ENCODE measurements around the gene KLF14.
"Not testable (repeated sequence)": the region's sequence is repeated elsewhere in the genome, so short reads cannot be mapped to it uniquely, and the experiment has no call there.

The KLF14 gene

GRCh38 chr7:130712416-130712815 is 21.6 kb downstream of the KLF14 start:
- DNase-seq = no peak

- DNase-seq = no peak
Measured at GRCh38 chr7:130708766-130709165, 25.2 kb downstream of the KLF14 start.

DNA sequence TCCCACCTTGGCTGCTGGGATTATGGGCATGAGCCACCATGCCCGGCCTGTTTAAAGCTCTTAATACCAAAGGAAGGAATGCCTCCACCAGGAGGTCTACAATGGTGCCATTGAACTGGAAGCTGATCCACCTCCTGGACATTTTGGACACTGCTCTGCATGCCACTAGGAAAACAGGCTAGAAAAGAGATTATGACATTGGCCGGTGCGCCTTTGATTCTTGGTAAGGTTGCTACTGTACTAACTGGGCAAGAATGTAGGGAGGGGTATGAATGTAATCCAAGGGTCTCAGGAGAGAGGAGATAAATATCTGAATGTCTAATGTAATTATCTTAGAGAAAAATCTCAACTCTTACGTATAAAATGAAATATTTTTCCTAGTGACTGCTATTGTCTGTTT is 26.0 kb downstream of the KLF14 start:
- no peak for DNase-seq

- DNase-seq = no peak
Measured at GRCh38 chr7:130703851-130704250, 30.2 kb downstream of the KLF14 start.

GRCh38 chr7:130701650-130702049 is 32.4 kb downstream of the KLF14 start:
- no peak for DNase-seq

DNA sequence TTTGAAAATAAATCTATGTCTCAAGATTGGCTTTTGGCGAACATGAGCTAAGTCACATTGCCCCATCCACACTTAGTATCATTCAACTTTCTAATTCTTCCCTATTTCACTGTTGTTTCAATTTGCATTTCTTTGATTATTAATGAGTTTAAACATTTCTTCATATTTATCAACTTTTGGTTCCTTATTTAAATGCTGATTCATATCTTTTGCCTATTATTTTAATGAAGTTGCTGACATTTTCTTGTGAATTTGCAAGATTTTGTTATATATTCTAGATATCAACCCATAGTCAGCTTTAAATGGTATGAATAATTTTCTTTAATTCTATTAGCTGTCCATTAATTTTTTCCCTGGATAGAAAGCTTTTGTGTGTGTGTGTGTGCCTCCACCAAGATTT is 33.2 kb downstream of the KLF14 start:
- no peak for DNase-seq

DNA sequence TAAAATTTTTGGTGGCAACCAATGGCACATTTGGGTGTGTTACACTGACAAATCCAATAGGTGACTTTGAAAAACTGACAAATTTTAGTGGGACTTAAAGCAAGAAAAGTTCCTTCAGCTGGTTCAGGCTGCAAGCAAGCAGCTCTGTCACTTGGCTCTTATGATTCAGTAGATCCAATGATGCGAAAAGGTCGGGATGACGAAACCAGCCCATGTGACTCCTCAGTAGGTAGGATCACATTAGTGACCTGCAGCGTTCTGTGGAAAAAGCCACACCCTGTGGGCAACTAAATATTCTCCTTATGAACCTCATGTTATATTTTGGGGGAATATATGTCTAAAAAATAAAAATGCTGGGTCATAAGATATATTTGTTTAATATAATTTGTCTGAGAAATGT is 34.3 kb downstream of the KLF14 start:
- DNase-seq = no peak

DNA sequence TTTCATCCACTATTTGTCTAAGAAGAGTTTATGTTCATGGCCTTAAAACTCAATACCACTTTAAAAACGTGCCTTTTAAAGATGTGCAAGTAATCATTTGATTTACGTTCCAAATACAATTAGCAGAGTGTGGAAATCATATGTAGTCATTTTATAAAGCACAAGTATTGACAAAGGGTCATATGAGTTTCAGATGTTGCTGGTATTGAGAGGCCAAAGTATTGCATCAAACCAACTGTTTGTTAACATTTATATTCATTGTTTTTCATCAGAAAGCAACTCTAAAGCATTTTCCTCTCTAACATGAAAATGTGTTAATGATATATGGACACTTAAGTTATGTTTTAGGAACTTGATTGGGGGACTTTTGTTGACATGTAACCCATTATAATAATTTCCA is 36.2 kb downstream of the KLF14 start:
- DNase-seq = no peak

- DNase-seq = no peak
Measured at GRCh38 chr7:130695840-130696239, 38.2 kb downstream of the KLF14 start.

- DNase-seq = not testable (repeated sequence)
Measured at GRCh38 chr7:130692396-130692795, 41.6 kb downstream of the KLF14 start.

- no peak for DNase-seq
Measured at GRCh38 chr7:130689683-130690082, 44.3 kb downstream of the KLF14 start.

DNA sequence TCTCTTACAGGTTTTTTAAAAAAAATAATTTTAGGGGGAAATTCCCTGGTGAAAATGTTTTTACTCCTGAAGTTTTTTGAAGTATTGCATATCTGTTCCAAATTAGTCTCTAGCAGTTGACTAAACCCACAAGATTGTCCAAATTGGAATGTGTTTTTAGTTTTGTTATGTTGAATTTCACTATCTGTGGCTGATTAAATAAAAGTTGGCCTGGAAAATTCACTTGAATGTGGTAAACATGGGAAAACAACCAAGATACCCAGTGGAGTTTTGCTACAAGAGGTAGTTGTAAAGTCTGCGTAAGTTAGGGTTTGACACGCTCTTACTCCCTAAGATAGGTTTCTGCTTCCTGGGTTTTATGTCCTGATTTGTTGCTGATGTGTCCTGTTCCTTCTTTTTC is 51.0 kb downstream of the KLF14 start:
- no peak for DNase-seq
